K562 (cell line): Measurements from ENCODE around the gene CRHR1. TPM values are rescaled to one million over a fixed set of nuclear protein-coding genes. Genes with fewer than 3 reads are reported as not detected.

Experiments
- ATAC-seq: fragments of 200-7000 bp; cut with Tn5 transposase; 3 replicates; pipeline ENCODE4 v1.9.1; 2020; ENCODE audit warnings: moderate library complexity
- BruUV-seq: library from RNA; stranded (reverse); fragments of 400-500 nt; replicated peaks from 2 replicates; lab custom pipeline; 2021; lab: Mats Ljungman, UMichigan
- CTCF ChIA-PET: fragments of 300-600 bp; formaldehyde crosslinking; extraction: SDS; loops from one replicate; lab custom pipeline; 2021; ENCODE audit warnings: low intra/inter-chr PET ratio; lab: Yijun Ruan, JAX
- POLR2A ChIA-PET: fragments of 300-600, 350-650 bp; sonication (Branson Sonifier 250); formaldehyde crosslinking; extraction: SDS; loops from one replicate; lab custom pipeline; 2021; ENCODE audit warnings: antibody characterized with exemption, inconsistent platforms; lab: Yijun Ruan, JAX
- DNase-seq, 4 experiments: peaks; one replicate each; pipeline versions ENCODE4 v3.0.0 to v3.0.0-alpha.2; 2011 to 2018; ENCODE audit warnings: low spot score in 3 of 4, mixed read lengths in 3 of 4; ENCODE audit errors: extremely low read depth in 1 of 4
- FAIRE-seq: peaks from 2 replicates; lab custom pipeline; 2011; peaks lifted over from hg19 to GRCh38; lab: Jason Lieb, UNC
- H2AFZ ChIP-seq: 2 replicates; pipeline ENCODE4 v1.6.0; 2011; ENCODE audit warnings: low read depth, low read length, control low read depth, inconsistent platforms
- H3K27ac ChIP-seq: fragments of 200-600 bp; 3 replicates; pipeline ENCODE4 v1.8.0; 2011; ENCODE audit warnings: low read depth, mild to moderate bottlenecking, control low read depth, inconsistent platforms, low read length, moderate library complexity, mixed read lengths; ENCODE audit errors: extremely low read depth
- H3K27me3 ChIP-seq, 2 experiments: fragments of 300-600 bp in 1 of 2; 2 replicates in 1 of 2; 3 replicates in 1 of 2; pipeline versions ENCODE4 v1.6.0 to v1.8.0; 2011; ENCODE audit warnings: inconsistent platforms in 2 of 2, low read length in 2 of 2, mild to moderate bottlenecking in 1 of 2, mixed read lengths in 1 of 2, moderate library complexity in 1 of 2; ENCODE audit not compliant: control insufficient read depth in 2 of 2, insufficient read depth in 2 of 2
- H3K36me3 ChIP-seq: fragments of 300-600 bp; 3 replicates; pipeline ENCODE4 v1.8.0; 2011; ENCODE audit warnings: mild to moderate bottlenecking, low read length, inconsistent platforms; ENCODE audit not compliant: control insufficient read depth, insufficient read depth
- H3K4me1 ChIP-seq, 2 experiments: fragments of 200-600 bp in 1 of 2; replicated peaks in 1 of 2; 2 replicates in 1 of 2; 3 replicates in 1 of 2; pipeline versions ENCODE4 v1.5.1 to v1.8.0; 2011; ENCODE audit warnings: inconsistent platforms in 2 of 2, low read length in 2 of 2, mild to moderate bottlenecking in 1 of 2, mixed read lengths in 1 of 2, moderate library complexity in 1 of 2; ENCODE audit not compliant: control insufficient read depth in 2 of 2, insufficient read depth in 2 of 2
- H3K4me2 ChIP-seq: 2 replicates; pipeline ENCODE4 v1.6.1; 2011; ENCODE audit warnings: low read length, control low read depth, inconsistent platforms, mixed read lengths; ENCODE audit not compliant: insufficient read depth
- H3K4me3 ChIP-seq: fragments of 200-600 bp; sonication (generic), shearing (Covaris generic); 2 replicates; pipeline ENCODE4 v1.5.1; 2016; ENCODE audit warnings: control low read depth, inconsistent platforms
- H3K79me2 ChIP-seq: fragments of 200-600 bp; 3 replicates; pipeline ENCODE4 v1.8.0; 2011; ENCODE audit warnings: low read length, inconsistent platforms; ENCODE audit not compliant: control insufficient read depth, insufficient read depth
- H3K9ac ChIP-seq, 2 experiments: 2 replicates each; pipeline versions ENCODE4 v1.6.0 to v1.6.1; 2011; ENCODE audit warnings: low read depth in 2 of 2, low read length in 2 of 2, control low read depth in 1 of 2, inconsistent platforms in 1 of 2, mild to moderate bottlenecking in 1 of 2, mixed read lengths in 1 of 2; ENCODE audit not compliant: insufficient read depth in 1 of 2
- H3K9me1 ChIP-seq: one replicate; pipeline ENCODE4 v1.6.0; 2011; ENCODE audit warnings: inconsistent platforms, mild to moderate bottlenecking, low read length, moderate library complexity; ENCODE audit not compliant: control insufficient read depth, insufficient read depth
- H3K9me3 ChIP-seq: replicated peaks from 2 replicates; pipeline ENCODE4 v1.5.1; 2011; ENCODE audit warnings: low read depth, low read length, inconsistent platforms; ENCODE audit not compliant: control insufficient read depth, insufficient read depth
- H4K20me1 ChIP-seq: replicated peaks from 2 replicates; pipeline ENCODE4 v1.6.1; 2011; ENCODE audit warnings: low read length, inconsistent platforms, mixed read lengths; ENCODE audit not compliant: control insufficient read depth, insufficient read depth
- ETV1 ChIP-seq: fragments of 450-650 bp; conservative IDR thresholded peaks from 2 replicates; pipeline ENCODE4 v1.6.1; 2016; ENCODE audit warnings: missing genetic modification characterization, control low read depth, low read depth, missing compliant biosample characterization
- HEY1 ChIP-seq: fragments of 250-450 bp; sonication (Bioruptor Pico); IDR thresholded peaks from 2 replicates; pipeline ENCODE4 v1.5.0; 2020; ENCODE audit warnings: mild to moderate bottlenecking, moderate library complexity, borderline replicate concordance
- NR3C1 ChIP-seq: sonication (generic); formaldehyde crosslinking; IDR thresholded peaks from 2 replicates; pipeline ENCODE4 v1.8.1; 2022; ENCODE audit warnings: missing genetic modification reagents
- SREBF2 ChIP-seq: sonication (generic); formaldehyde crosslinking; IDR thresholded peaks from 2 replicates; pipeline ENCODE4 v1.4.0; 2020; ENCODE audit warnings: mild to moderate bottlenecking, missing genetic modification reagents
- STAG1 ChIP-seq: sonication (generic); formaldehyde crosslinking; IDR thresholded peaks from 2 replicates; pipeline ENCODE4 v1.5.0; 2020; ENCODE audit warnings: missing genetic modification reagents, borderline replicate concordance
- SUPT5H ChIP-seq: fragments of 450-650 bp; IDR thresholded peaks from 2 replicates; pipeline ENCODE4 v1.6.1; 2016
- ZNF316 ChIP-seq: fragments of 450-650 bp; IDR thresholded peaks from 2 replicates; pipeline ENCODE4 v1.6.1; 2016
- ZNF644 ChIP-seq: fragments of 200-800 bp; sonication (Bioruptor generic); IDR thresholded peaks from 2 replicates; pipeline ENCODE4 v1.6.1; 2016; ENCODE audit warnings: low read depth, missing genetic modification characterization, missing compliant biosample characterization
- WGBS: fragments of 100-300 bp; shearing (Covaris generic); methylation state at CpG from one replicate; pipeline ENCODE4 v1.1.6; 2016; ENCODE audit warnings: low coverage, mixed read lengths; ENCODE audit not compliant: insufficient coverage; ENCODE audit errors: missing lambda C conversion rate; 5-methylcytosine and 5-hydroxymethylcytosine counted together
- in situ Hi-C: fragments of 300-500 bp; cut with MboI; formaldehyde crosslinking; loops from 4 replicates; pipeline ENCODE4 v1.15.0; 2018; ENCODE audit warnings: inconsistent platforms, mixed read lengths
- intact Hi-C: fragments of 100-400 bp; cut with micrococcal nuclease; formaldehyde crosslinking; loops from 2 replicates; pipeline ENCODE4 v1.14.2; 2022
- polyA plus RNA-seq, 8 experiments: library from polyadenylated mRNA; depleted of rRNA in 4 of 8; stranded (reverse) in 5 of 8; unstranded in 3 of 8; fragments of >200 nt; fragmentation: Nextera tagmentation in 2 of 8; fragmentation: Illumina TruSeq in 1 of 8; extraction: Ambion mirVana in 2 of 8; extraction: Trizol in 1 of 8; gene quantifications; 2 replicates each; pipeline versions ENCODE4 v1.2.1 to v1.2.3, GENCODE V29; 2011 to 2014; ENCODE audit warnings: inconsistent platforms in 1 of 8, missing spikeins in 1 of 8
- total RNA-seq, 7 experiments: library from RNA; depleted of rRNA in 6 of 7; stranded (reverse); fragments of >200 nt in 6 of 7; fragmentation: Illumina TruSeq in 2 of 7; extraction: Trizol in 2 of 7; gene quantifications; 2 replicates each; pipeline versions ENCODE4 v1.2.1 to v1.2.3, GENCODE V29; 2011 to 2021; ENCODE audit warnings: low replicate concordance in 1 of 7
- TF ChIP-seq, protein P1 (sequence below), 3 experiments: IDR thresholded peaks in 2 of 3; conservative IDR thresholded peaks in 1 of 3; 2 replicates each; pipeline ENCODE4 v1.5.1; 2011 to 2012; ENCODE audit warnings: low read length in 3 of 3, mild to moderate bottlenecking in 3 of 3, control low read depth in 2 of 3, improper control_type of control experiment in 1 of 3, inconsistent platforms in 1 of 3, low read depth in 1 of 3, mixed read lengths in 1 of 3, moderate library complexity in 1 of 3; ENCODE audit not compliant: insufficient read depth in 2 of 3
- TF ChIP-seq, protein P2 (sequence below), 2 experiments: fragments of 450-650 bp; conservative IDR thresholded peaks; 2 replicates each; pipeline ENCODE4 v1.6.1; 2017; ENCODE audit warnings: mild to moderate bottlenecking in 2 of 2, moderate library complexity in 2 of 2
- TF ChIP-seq, protein P3 (sequence below), 3 experiments: fragments of 200-800 bp in 1 of 3; sonication (Bioruptor generic) in 1 of 3; sonication (generic) in 1 of 3; formaldehyde crosslinking in 1 of 3; IDR thresholded peaks; 2 replicates each; pipeline versions ENCODE4 v1.6.1 to v1.8.0; 2016 to 2022; ENCODE audit warnings: mild to moderate bottlenecking in 2 of 3, missing compliant biosample characterization in 2 of 3, missing genetic modification characterization in 2 of 3, missing genetic modification reagents in 1 of 3
- TF ChIP-seq, protein P4 (sequence below): fragments of 250-450 bp; sonication (Bioruptor Pico); IDR thresholded peaks from 2 replicates; pipeline ENCODE4 v1.8.0; 2022; ENCODE audit warnings: moderate library complexity, mild to moderate bottlenecking, inconsistent platforms
- TF ChIP-seq, protein P5 (sequence below): IDR thresholded peaks from 2 replicates; pipeline ENCODE4 v1.6.1; 2011; ENCODE audit warnings: borderline replicate concordance, low read depth, mild to moderate bottlenecking, moderate library complexity, low read length; ENCODE audit not compliant: insufficient read depth, poor library complexity, severe bottlenecking
- TF ChIP-seq, protein P6 (sequence below): fragments of 250-450 bp; sonication (Bioruptor Pico); IDR thresholded peaks from 2 replicates; pipeline ENCODE4 v1.5.0; 2021

Gene CRHR1
- total and polyA plus RNA-seq, 9 of the 15 experiments (the other 6 are each of a cell fraction or from before 2014, with no cell fraction given): 0.05 TPM; not detected in 8

DNA sequence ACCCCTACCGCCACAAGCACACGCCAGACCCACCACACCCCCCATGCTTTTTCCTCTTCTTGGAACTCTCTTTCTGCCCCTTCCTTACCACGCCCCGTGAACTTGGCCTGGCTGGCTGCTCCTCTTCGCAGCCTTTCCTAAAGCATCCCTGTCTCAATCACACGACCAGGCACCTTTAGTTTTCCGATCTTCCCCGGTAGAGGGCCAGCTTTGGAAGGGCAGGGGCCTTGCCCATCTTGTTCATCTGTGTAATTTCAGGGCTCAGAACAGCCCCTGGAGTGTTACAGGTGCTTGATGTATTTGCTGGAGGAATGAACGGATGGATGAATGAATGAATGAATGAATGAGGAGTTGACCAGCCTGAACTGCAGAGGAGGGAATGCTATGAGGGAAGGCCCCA is 64.3 kb downstream of the CRHR1 start:
- ATAC-seq: 0 out of 3 replicates have a peak, but pooled peaks have one; percentile 13
- Histone ChIP-seq H2AFZ (no peak overlapping the region), H3K4me2 (no peak overlapping the region), H3K4me1 (peaks cover 0 to 13% of the 10 kb centered on the region in 2 experiments; a peak in 2 of 5 replicates), H3K9ac (no peak overlapping the region), H3K4me3 (no peak overlapping the region), H4K20me1 (no peaks in the 10 kb centered on the region; the same call in 1 of the 2 replicates), H3K36me3 (no peaks in the 10 kb centered on the region), H3K79me2 (no peaks in the 10 kb centered on the region), H3K27me3 (peaks cover 12 to 70% of the 10 kb centered on the region in 2 experiments; a peak in 3 of 5 replicates), H3K27ac (no peak overlapping the region), H3K9me3 (no peaks in the 10 kb centered on the region), H3K9me1 (no peaks in the 10 kb centered on the region)
- WGBS: 5% methylated on average over 4 of the region's 9 CpGs
- DNase-seq: no peak
- ChIA-PET CTCF (no interaction called here), POLR2A (no interaction called here)
- TF ChIP-seq ZNF644 (tag) (no peak), ZNF316 (no peak), NR3C1 (CRISPR knock-in tag) (no peak), ETV1 (tag) (no peak), SREBF2 (CRISPR knock-in tag) (no peak), HEY1 (no peak), STAG1 (CRISPR knock-in tag) (no peak), SUPT5H (no peak)
- TF ChIP-seq, protein P1, sequence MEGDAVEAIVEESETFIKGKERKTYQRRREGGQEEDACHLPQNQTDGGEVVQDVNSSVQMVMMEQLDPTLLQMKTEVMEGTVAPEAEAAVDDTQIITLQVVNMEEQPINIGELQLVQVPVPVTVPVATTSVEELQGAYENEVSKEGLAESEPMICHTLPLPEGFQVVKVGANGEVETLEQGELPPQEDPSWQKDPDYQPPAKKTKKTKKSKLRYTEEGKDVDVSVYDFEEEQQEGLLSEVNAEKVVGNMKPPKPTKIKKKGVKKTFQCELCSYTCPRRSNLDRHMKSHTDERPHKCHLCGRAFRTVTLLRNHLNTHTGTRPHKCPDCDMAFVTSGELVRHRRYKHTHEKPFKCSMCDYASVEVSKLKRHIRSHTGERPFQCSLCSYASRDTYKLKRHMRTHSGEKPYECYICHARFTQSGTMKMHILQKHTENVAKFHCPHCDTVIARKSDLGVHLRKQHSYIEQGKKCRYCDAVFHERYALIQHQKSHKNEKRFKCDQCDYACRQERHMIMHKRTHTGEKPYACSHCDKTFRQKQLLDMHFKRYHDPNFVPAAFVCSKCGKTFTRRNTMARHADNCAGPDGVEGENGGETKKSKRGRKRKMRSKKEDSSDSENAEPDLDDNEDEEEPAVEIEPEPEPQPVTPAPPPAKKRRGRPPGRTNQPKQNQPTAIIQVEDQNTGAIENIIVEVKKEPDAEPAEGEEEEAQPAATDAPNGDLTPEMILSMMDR (IDR thresholded peaks at IDR 0.05 in 2 of 3, conservative IDR thresholded peaks at IDR 0.05 in 1 of 3; ENCODE audit: insufficient read depth in 2 of 3, low read depth in 1 of 3, low read length in 3 of 3): 0 out of 6 replicates have a peak, but pooled peaks of 1 of the 3 experiments have one; percentile 29
- TF ChIP-seq, protein P2, sequence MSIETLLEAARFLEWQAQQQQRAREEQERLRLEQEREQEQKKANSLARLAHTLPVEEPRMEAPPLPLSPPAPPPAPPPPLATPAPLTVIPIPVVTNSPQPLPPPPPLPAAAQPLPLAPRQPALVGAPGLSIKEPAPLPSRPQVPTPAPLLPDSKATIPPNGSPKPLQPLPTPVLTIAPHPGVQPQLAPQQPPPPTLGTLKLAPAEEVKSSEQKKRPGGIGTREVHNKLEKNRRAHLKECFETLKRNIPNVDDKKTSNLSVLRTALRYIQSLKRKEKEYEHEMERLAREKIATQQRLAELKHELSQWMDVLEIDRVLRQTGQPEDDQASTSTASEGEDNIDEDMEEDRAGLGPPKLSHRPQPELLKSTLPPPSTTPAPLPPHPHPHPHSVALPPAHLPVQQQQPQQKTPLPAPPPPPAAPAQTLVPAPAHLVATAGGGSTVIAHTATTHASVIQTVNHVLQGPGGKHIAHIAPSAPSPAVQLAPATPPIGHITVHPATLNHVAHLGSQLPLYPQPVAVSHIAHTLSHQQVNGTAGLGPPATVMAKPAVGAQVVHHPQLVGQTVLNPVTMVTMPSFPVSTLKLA (conservative IDR thresholded peaks at IDR 0.05): no peak
- TF ChIP-seq, protein P3, sequence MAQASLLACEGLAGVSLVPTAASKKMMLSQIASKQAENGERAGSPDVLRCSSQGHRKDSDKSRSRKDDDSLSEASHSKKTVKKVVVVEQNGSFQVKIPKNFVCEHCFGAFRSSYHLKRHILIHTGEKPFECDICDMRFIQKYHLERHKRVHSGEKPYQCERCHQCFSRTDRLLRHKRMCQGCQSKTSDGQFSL (CRISPR knock-in tag; IDR thresholded peaks at IDR 0.05): no peak
- TF ChIP-seq, protein P3 (tag; IDR thresholded peaks at IDR 0.05): no peak
- TF ChIP-seq, protein P4, sequence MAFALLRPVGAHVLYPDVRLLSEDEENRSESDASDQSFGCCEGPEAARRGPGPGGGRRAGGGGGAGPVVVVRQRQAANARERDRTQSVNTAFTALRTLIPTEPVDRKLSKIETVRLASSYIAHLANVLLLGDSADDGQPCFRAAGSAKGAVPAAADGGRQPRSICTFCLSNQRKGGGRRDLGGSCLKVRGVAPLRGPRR: no peak
- TF ChIP-seq, protein P5, sequence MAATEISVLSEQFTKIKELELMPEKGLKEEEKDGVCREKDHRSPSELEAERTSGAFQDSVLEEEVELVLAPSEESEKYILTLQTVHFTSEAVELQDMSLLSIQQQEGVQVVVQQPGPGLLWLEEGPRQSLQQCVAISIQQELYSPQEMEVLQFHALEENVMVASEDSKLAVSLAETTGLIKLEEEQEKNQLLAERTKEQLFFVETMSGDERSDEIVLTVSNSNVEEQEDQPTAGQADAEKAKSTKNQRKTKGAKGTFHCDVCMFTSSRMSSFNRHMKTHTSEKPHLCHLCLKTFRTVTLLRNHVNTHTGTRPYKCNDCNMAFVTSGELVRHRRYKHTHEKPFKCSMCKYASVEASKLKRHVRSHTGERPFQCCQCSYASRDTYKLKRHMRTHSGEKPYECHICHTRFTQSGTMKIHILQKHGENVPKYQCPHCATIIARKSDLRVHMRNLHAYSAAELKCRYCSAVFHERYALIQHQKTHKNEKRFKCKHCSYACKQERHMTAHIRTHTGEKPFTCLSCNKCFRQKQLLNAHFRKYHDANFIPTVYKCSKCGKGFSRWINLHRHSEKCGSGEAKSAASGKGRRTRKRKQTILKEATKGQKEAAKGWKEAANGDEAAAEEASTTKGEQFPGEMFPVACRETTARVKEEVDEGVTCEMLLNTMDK: peak; percentile 56
- TF ChIP-seq, protein P6, sequence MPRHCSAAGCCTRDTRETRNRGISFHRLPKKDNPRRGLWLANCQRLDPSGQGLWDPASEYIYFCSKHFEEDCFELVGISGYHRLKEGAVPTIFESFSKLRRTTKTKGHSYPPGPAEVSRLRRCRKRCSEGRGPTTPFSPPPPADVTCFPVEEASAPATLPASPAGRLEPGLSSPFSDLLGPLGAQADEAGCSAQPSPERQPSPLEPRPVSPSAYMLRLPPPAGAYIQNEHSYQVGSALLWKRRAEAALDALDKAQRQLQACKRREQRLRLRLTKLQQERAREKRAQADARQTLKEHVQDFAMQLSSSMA (CRISPR knock-in tag): no peak
- FAIRE-seq: no peak
- BruUV-seq: no TSS peak
- intact Hi-C loops: no loop called here
- in situ Hi-C loops: loop anchor here (25.0 kb wide), 1 partner anchor 436 kb away; no protein-coding TSS in a partner anchor
